Nephron progenitor cell (in vitro differentiated cells): Measurements from ENCODE around the gene KRTAP29-1.

Experiments
- DNase-seq: peaks from one replicate; pipeline ENCODE4 v3.0.0; 2021
- H3K27ac Mint-ChIP-seq: 2 replicates; pipeline ENCODE4 v1.8.0; 2021; ENCODE audit warnings: mild to moderate bottlenecking, moderate library complexity, mixed read lengths
- H3K27me3 Mint-ChIP-seq: 2 replicates; pipeline ENCODE4 v1.8.0; 2021; ENCODE audit warnings: mild to moderate bottlenecking, low read depth, mixed read lengths; ENCODE audit not compliant: poor library complexity
- H3K36me3 Mint-ChIP-seq: 2 replicates; pipeline ENCODE4 v1.8.0; 2021; ENCODE audit warnings: low read depth, mixed read lengths
- H3K4me1 Mint-ChIP-seq: 2 replicates; pipeline ENCODE4 v1.8.0; 2021; ENCODE audit warnings: mixed read lengths
- H3K4me3 Mint-ChIP-seq: 2 replicates; pipeline ENCODE4 v1.8.0; 2021; ENCODE audit warnings: mild to moderate bottlenecking, moderate library complexity, mixed read lengths
- H3K9me3 Mint-ChIP-seq: 2 replicates; pipeline ENCODE4 v1.8.0; 2021; ENCODE audit warnings: mild to moderate bottlenecking, moderate library complexity, mixed read lengths
- CTCF ChIP-seq: fragments of 200-600 bp; sonication (generic); IDR thresholded peaks from 2 replicates; pipeline ENCODE4 v1.5.0; 2021; ENCODE audit warnings: antibody characterized with exemption

The KRTAP29-1 gene

GRCh38 chr17:41325126-41325525 is 22.5 kb upstream of the KRTAP29-1 start:
- H3K4me3 Mint-ChIP-seq, result no peak overlapping the region
- peaks cover 9% of the 10 kb centered on the region for H3K4me1 Mint-ChIP-seq
- H3K27me3 Mint-ChIP-seq, result peaks cover 3% of the 10 kb centered on the region
- no peak for TF ChIP-seq CTCF
- no peak overlapping the region for H3K27ac Mint-ChIP-seq
- H3K36me3 Mint-ChIP-seq, result peaks cover 1% of the 10 kb centered on the region
- peaks cover 9% of the 10 kb centered on the region for H3K9me3 Mint-ChIP-seq
- no peak for DNase-seq

GRCh38 chr17:41324180-41325075 is 21.8 kb upstream of the KRTAP29-1 start:
- no peak overlapping the region for H3K4me3 Mint-ChIP-seq
- H3K36me3 Mint-ChIP-seq, result peaks cover 5% of the 10 kb centered on the region
- peak; percentile 8 for TF ChIP-seq CTCF
- peaks cover 6% of the 10 kb centered on the region for H3K27me3 Mint-ChIP-seq
- peaks cover 16% of the 10 kb centered on the region for H3K9me3 Mint-ChIP-seq
- peaks cover 9% of the 10 kb centered on the region for H3K4me1 Mint-ChIP-seq
- no peak overlapping the region for H3K27ac Mint-ChIP-seq
- DNase-seq, result no peak

GRCh38 chr17:41322903-41323895 is 20.5 kb upstream of the KRTAP29-1 start:
- Mint-ChIP-seq H3K27me3 (peaks cover 6% of the 10 kb centered on the region), H3K4me1 (peaks cover 9% of the 10 kb centered on the region), H3K9me3 (peaks cover 25% of the 10 kb centered on the region), H3K4me3 (no peak overlapping the region), H3K27ac (no peak overlapping the region), H3K36me3 (peaks cover 5% of the 10 kb centered on the region)
- DNase-seq, result no peak
- no peak for TF ChIP-seq CTCF

GRCh38 chr17:41322094-41322902 is 19.6 kb upstream of the KRTAP29-1 start:
- Mint-ChIP-seq H3K36me3 (peaks cover 5% of the 10 kb centered on the region), H3K4me1 (peaks cover 9% of the 10 kb centered on the region), H3K27me3 (peaks cover 6% of the 10 kb centered on the region), H3K9me3 (peaks cover 26% of the 10 kb centered on the region), H3K27ac (no peak overlapping the region), H3K4me3 (no peak overlapping the region)
- no peak for DNase-seq
- TF ChIP-seq CTCF, result peak; percentile 82

GRCh38 chr17:41318231-41318630 is 15.6 kb upstream of the KRTAP29-1 start:
- H3K27ac Mint-ChIP-seq, result no peak overlapping the region
- peaks cover 5% of the 10 kb centered on the region for H3K36me3 Mint-ChIP-seq
- H3K27me3 Mint-ChIP-seq, result peaks cover 15% of the 10 kb centered on the region
- TF ChIP-seq CTCF, result no peak
- H3K4me1 Mint-ChIP-seq, result peaks cover 9% of the 10 kb centered on the region
- H3K9me3 Mint-ChIP-seq, result peaks cover 26% of the 10 kb centered on the region
- H3K4me3 Mint-ChIP-seq, result no peak overlapping the region
- no peak for DNase-seq
